ENCODE results near the gene GPR158.

The GPR158 gene

GRCh38 chr10:25231751-25232150 is 57.0 kb downstream of the GPR158 start:
- H3K27me3 ChIP-seq (ENCODE audit: insufficient read depth, poor library complexity, severe bottlenecking), result no peaks in the 10 kb centered on the region
- TF ChIP-seq SPI1 (IDR thresholded peaks at IDR 0.05; ENCODE audit: borderline replicate concordance, low read depth), result no peak
- TF ChIP-seq GABPA (IDR thresholded peaks at IDR 0.05; ENCODE audit: low read depth), result no peak
- TF ChIP-seq REST (IDR thresholded peaks at IDR 0.05; ENCODE audit: insufficient replicate concordance, low read depth), result no peak
- no peak for TF ChIP-seq CTCF (IDR thresholded peaks at IDR 0.05; ENCODE audit: insufficient read depth, low read length)
- TF ChIP-seq POLR2AphosphoS5 (IDR thresholded peaks at IDR 0.05; ENCODE audit: low read depth), result no peak
- H3K4me3 ChIP-seq (replicated peaks; ENCODE audit: insufficient read depth, low read length), result no peak overlapping the region
- no peak for DNase-seq (ENCODE audit: low read depth in 1 of 2, low spot score in 1 of 2)
- H3K27ac ChIP-seq (replicated peaks), result no peak overlapping the region

GRCh38 chr10:25232204-25232603 is 57.4 kb downstream of the GPR158 start:
- Histone ChIP-seq H3K27me3 (ENCODE audit: insufficient read depth, poor library complexity, severe bottlenecking) (no peaks in the 10 kb centered on the region), H3K27ac (replicated peaks) (no peak overlapping the region), H3K4me3 (replicated peaks; ENCODE audit: insufficient read depth, low read length) (no peak overlapping the region)
- no peak for DNase-seq (ENCODE audit: low read depth in 1 of 2, low spot score in 1 of 2)
- TF ChIP-seq CTCF (IDR thresholded peaks at IDR 0.05; ENCODE audit: insufficient read depth, low read length) (no peak), POLR2AphosphoS5 (IDR thresholded peaks at IDR 0.05; ENCODE audit: low read depth) (no peak), GABPA (IDR thresholded peaks at IDR 0.05; ENCODE audit: low read depth) (no peak), SPI1 (IDR thresholded peaks at IDR 0.05; ENCODE audit: borderline replicate concordance, low read depth) (no peak), REST (IDR thresholded peaks at IDR 0.05; ENCODE audit: insufficient replicate concordance, low read depth) (no peak)

GRCh38 chr10:25245165-25245564 is 70.4 kb downstream of the GPR158 start:
- no peak overlapping the region for H3K4me3 ChIP-seq (replicated peaks; ENCODE audit: insufficient read depth, low read length)
- TF ChIP-seq POLR2AphosphoS5 (IDR thresholded peaks at IDR 0.05; ENCODE audit: low read depth) (no peak), SPI1 (IDR thresholded peaks at IDR 0.05; ENCODE audit: borderline replicate concordance, low read depth) (no peak), GABPA (IDR thresholded peaks at IDR 0.05; ENCODE audit: low read depth) (no peak), CTCF (IDR thresholded peaks at IDR 0.05; ENCODE audit: insufficient read depth, low read length) (no peak), REST (IDR thresholded peaks at IDR 0.05; ENCODE audit: insufficient replicate concordance, low read depth) (no peak)
- no peaks in the 10 kb centered on the region for H3K27me3 ChIP-seq (ENCODE audit: insufficient read depth, poor library complexity, severe bottlenecking)
- DNase-seq (ENCODE audit: low read depth in 1 of 2, low spot score in 1 of 2), result no peak
- no peak overlapping the region for H3K27ac ChIP-seq (replicated peaks)

Data from HL-60 (cell line).